Right atrium auricular region (tissue), 2 donors: Measurements from ENCODE around the gene C1orf185. TPM values are rescaled to one million over a fixed set of nuclear protein-coding genes. Genes with fewer than 3 reads are reported as not detected.

Experiments
- DNase-seq: peaks from one replicate; pipeline ENCODE4 v3.0.0-alpha.2; 2019; ENCODE audit warnings: low spot score
- H3K27ac ChIP-seq, 2 donors: fragments of 200-600 bp; sonication (generic); 1 replicate in 1 of 2; 2 replicates in 1 of 2; pipeline ENCODE4 v1.5.1; 2016 to 2019
- H3K27me3 ChIP-seq, 2 donors: fragments of 200-600 bp; sonication (generic); one replicate each; pipeline versions ENCODE4 v1.5.1 to v1.6.0; 2017 to 2019
- H3K36me3 ChIP-seq: fragments of 200-600 bp; sonication (generic); one replicate; pipeline ENCODE4 v1.5.1; 2016
- H3K4me1 ChIP-seq, 2 donors: fragments of 200-600 bp; sonication (generic); one replicate each; pipeline versions ENCODE4 v1.5.1 to v1.6.0; 2017 to 2019
- H3K4me3 ChIP-seq, 2 donors: fragments of 200-600 bp; sonication (generic); 1 replicate in 1 of 2; 2 replicates in 1 of 2; pipeline ENCODE4 v1.5.1; 2017 to 2019; ENCODE audit warnings: mild to moderate bottlenecking in 1 of 2, moderate library complexity in 1 of 2
- H3K9me3 ChIP-seq, 2 donors: fragments of 200-600 bp; sonication (generic); one replicate each; pipeline ENCODE4 v1.5.1; 2019
- CTCF ChIP-seq, 2 donors: fragments of 200-600 bp; sonication (generic); IDR thresholded peaks; one replicate each; pipeline ENCODE4 v1.5.1; 2019; ENCODE audit warnings: antibody characterized with exemption in 2 of 2
- total RNA-seq, 2 donors: library from RNA; depleted of rRNA; stranded (reverse); fragments of >200 nt; gene quantifications; one replicate each; pipeline ENCODE4 v1.1.0, GENCODE V29; 2016

The C1orf185 gene
- total RNA-seq, 2 donors from 2014 or later: not detected

GRCh38 chr1:51071291-51072042, 30.6 kb upstream of the C1orf185 start:
- no peaks in the 10 kb centered on the region for H3K9me3 ChIP-seq
- no peaks in the 10 kb centered on the region for H3K36me3 ChIP-seq
- no peak overlapping the region for H3K27ac ChIP-seq
- H3K4me3 ChIP-seq: no peak overlapping the region
- no peak for DNase-seq
- no peak for TF ChIP-seq CTCF (IDR thresholded peaks at IDR 0.05)
- no peaks in the 10 kb centered on the region for H3K27me3 ChIP-seq
- H3K4me1 ChIP-seq: no peaks in the 10 kb centered on the region

- H3K4me3 ChIP-seq: no peak overlapping the region
- no peaks in the 10 kb centered on the region for H3K27me3 ChIP-seq
- no peak overlapping the region for H3K27ac ChIP-seq
- H3K36me3 ChIP-seq: no peaks in the 10 kb centered on the region
- H3K9me3 ChIP-seq: no peaks in the 10 kb centered on the region
- no peak for DNase-seq
- no peak for TF ChIP-seq CTCF (IDR thresholded peaks at IDR 0.05)
- no peaks in the 10 kb centered on the region for H3K4me1 ChIP-seq
Observed at GRCh38 chr1:51072043-51072439, 30.0 kb upstream of the C1orf185 start.

GRCh38 chr1:51072651-51073050, 29.4 kb upstream of the C1orf185 start:
- no peaks in the 10 kb centered on the region for H3K36me3 ChIP-seq
- no peaks in the 10 kb centered on the region for H3K4me1 ChIP-seq
- H3K4me3 ChIP-seq: no peak overlapping the region
- no peak for TF ChIP-seq CTCF (IDR thresholded peaks at IDR 0.05)
- no peak overlapping the region for H3K27ac ChIP-seq
- no peak for DNase-seq
- H3K27me3 ChIP-seq: no peaks in the 10 kb centered on the region
- H3K9me3 ChIP-seq: no peaks in the 10 kb centered on the region

GRCh38 chr1:51073456-51073855, 28.6 kb upstream of the C1orf185 start:
- Histone ChIP-seq H3K4me3 (no peak overlapping the region), H3K27me3 (no peaks in the 10 kb centered on the region), H3K4me1 (no peaks in the 10 kb centered on the region), H3K9me3 (no peaks in the 10 kb centered on the region), H3K36me3 (no peaks in the 10 kb centered on the region), H3K27ac (no peak overlapping the region)
- DNase-seq: no peak
- TF ChIP-seq CTCF (IDR thresholded peaks at IDR 0.05): no peak

- H3K4me3 ChIP-seq: no peak overlapping the region
- no peaks in the 10 kb centered on the region for H3K27me3 ChIP-seq
- no peaks in the 10 kb centered on the region for H3K9me3 ChIP-seq
- H3K4me1 ChIP-seq: no peaks in the 10 kb centered on the region
- no peaks in the 10 kb centered on the region for H3K36me3 ChIP-seq
- no peak for TF ChIP-seq CTCF (IDR thresholded peaks at IDR 0.05)
- DNase-seq: no peak
- H3K27ac ChIP-seq: no peak overlapping the region
Observed at GRCh38 chr1:51086496-51087271, 15.3 kb upstream of the C1orf185 start.
